Urothelium cell line (cell line): ENCODE data around the gene HTRA3.

Experiments
- DNase-seq: peaks from one replicate; pipeline ENCODE4 v3.0.0; 2011; ENCODE audit warnings: low spot score, mixed read lengths
- FAIRE-seq: peaks from 2 replicates; lab custom pipeline; 2011; peaks lifted over from hg19 to GRCh38; lab: Jason Lieb, UNC

Gene HTRA3

GRCh38 chr4:8269535-8270417, at the start of gene HTRA3:
HTRA3 (plus strand) TSS chr4:8269754; CDS start chr4:8269969, 215 bp downstream.
- peak; percentile 9 for FAIRE-seq
- peak; percentile 85 for DNase-seq

- DNase-seq (no peak), FAIRE-seq (no peak)
Observed at GRCh38 chr4:8220661-8221450, 48.7 kb upstream of the HTRA3 start.

- no peak for FAIRE-seq
- DNase-seq = no peak
Observed at GRCh38 chr4:8221476-8221875, 48.1 kb upstream of the HTRA3 start.

- DNase-seq (no peak), FAIRE-seq (no peak)
Observed at GRCh38 chr4:8221985-8222384, 47.6 kb upstream of the HTRA3 start.

GRCh38 chr4:8222609-8223388, 46.8 kb upstream of the HTRA3 start:
- no peak for DNase-seq
- FAIRE-seq = no peak

GRCh38 chr4:8224267-8224974, 45.1 kb upstream of the HTRA3 start:
- DNase-seq (no peak), FAIRE-seq (no peak)

GRCh38 chr4:8224975-8225625, 44.5 kb upstream of the HTRA3 start:
- FAIRE-seq = no peak
- DNase-seq = no peak

GRCh38 chr4:8225706-8226443, 43.7 kb upstream of the HTRA3 start:
- FAIRE-seq (no peak), DNase-seq (no peak)

GRCh38 chr4:8227201-8227770, 42.3 kb upstream of the HTRA3 start:
- FAIRE-seq (no peak), DNase-seq (no peak)

- DNase-seq (no peak), FAIRE-seq (no peak)
Observed at GRCh38 chr4:8227771-8228318, 41.7 kb upstream of the HTRA3 start.

GRCh38 chr4:8228319-8229250, 41.0 kb upstream of the HTRA3 start:
- no peak for FAIRE-seq
- DNase-seq = peak; percentile 49

GRCh38 chr4:8229331-8229975, 40.1 kb upstream of the HTRA3 start:
- DNase-seq = no peak
- no peak for FAIRE-seq

- DNase-seq (no peak), FAIRE-seq (no peak)
Observed at GRCh38 chr4:8230033-8230432, 39.5 kb upstream of the HTRA3 start.

- FAIRE-seq = no peak
- no peak for DNase-seq
Observed at GRCh38 chr4:8230891-8231290, 38.7 kb upstream of the HTRA3 start.

GRCh38 chr4:8231551-8232049, 38.0 kb upstream of the HTRA3 start:
- FAIRE-seq = no peak

GRCh38 chr4:8232748-8233147, 36.8 kb upstream of the HTRA3 start:
- no peak for DNase-seq
- FAIRE-seq = no peak

More at GRCh38 chr4:8231551-8232049, 38.0 kb upstream of the HTRA3 start:
- no peak for DNase-seq
